ENCODE results near the gene LGALS7B. TPM values are rescaled to one million over a fixed set of nuclear protein-coding genes. Genes with fewer than 3 reads are reported as not detected.
"Not testable (repeated sequence)": the region's sequence is repeated elsewhere in the genome, so short reads cannot be mapped to it uniquely, and the experiment has no call there.

Gene LGALS7B
- polyA plus RNA-seq, 1 donor from 2014 or later, result not detected

GRCh38 chr19:38780443-38780842 is 8.6 kb upstream of the LGALS7B start:
- Histone ChIP-seq H3K36me3 (ENCODE audit: insufficient read depth, low read length) (no peaks in the 10 kb centered on the region), H3K27ac (ENCODE audit: low read length) (no peak overlapping the region), H4K20me1 (ENCODE audit: insufficient read depth) (no peaks in the 10 kb centered on the region), H3K9me2 (ENCODE audit: insufficient read depth, low read length) (no peaks in the 10 kb centered on the region), H2AFZ (ENCODE audit: low read depth, low read length) (no peak overlapping the region), H3K4me2 (ENCODE audit: low read length) (no peak overlapping the region), H3K4me3 (ENCODE audit: low read length) (no peak overlapping the region), H3K9ac (ENCODE audit: low read length) (no peak overlapping the region), H3K79me2 (replicated peaks; ENCODE audit: insufficient read depth, low read length) (no peaks in the 10 kb centered on the region), H3F3A (ENCODE audit: insufficient read depth, low read length, poor library complexity, severe bottlenecking) (no peaks in the 10 kb centered on the region), H3K27me3 (ENCODE audit: insufficient read depth, low read depth, low read length) (no peaks in the 10 kb centered on the region), H3K9me3 (ENCODE audit: low read length) (no peaks in the 10 kb centered on the region)
- TF ChIP-seq EP300 (conservative IDR thresholded peaks at IDR 0.05; ENCODE audit: poor library complexity, severe bottlenecking) (no peak), TAF1 (IDR thresholded peaks at IDR 0.05; ENCODE audit: low read depth) (no peak), RAD21 (conservative IDR thresholded peaks at IDR 0.05) (no peak), CTCF (IDR thresholded peaks at IDR 0.05; ENCODE audit: poor library complexity, severe bottlenecking) (no peak), MXI1 (conservative IDR thresholded peaks at IDR 0.05; ENCODE audit: poor library complexity, severe bottlenecking) (no peak)

GRCh38 chr19:38781058-38781457 is 7.9 kb upstream of the LGALS7B start:
- H3F3A ChIP-seq (ENCODE audit: insufficient read depth, low read length, poor library complexity, severe bottlenecking), result no peaks in the 10 kb centered on the region
- no peaks in the 10 kb centered on the region for H3K9me3 ChIP-seq (ENCODE audit: low read length)
- H3K4me3 ChIP-seq (ENCODE audit: low read length), result no peak overlapping the region
- no peak overlapping the region for H3K4me2 ChIP-seq (ENCODE audit: low read length)
- no peak overlapping the region for H3K27ac ChIP-seq (ENCODE audit: low read length)
- no peaks in the 10 kb centered on the region for H3K9me2 ChIP-seq (ENCODE audit: insufficient read depth, low read length)
- no peaks in the 10 kb centered on the region for H4K20me1 ChIP-seq (ENCODE audit: insufficient read depth)
- H3K36me3 ChIP-seq (ENCODE audit: insufficient read depth, low read length), result no peaks in the 10 kb centered on the region
- TF ChIP-seq SMC3 (conservative IDR thresholded peaks at IDR 0.05; ENCODE audit: poor library complexity) (no peak), POLR2AphosphoS5 (IDR thresholded peaks at IDR 0.05) (no peak)
- no peak overlapping the region for H3K9ac ChIP-seq (ENCODE audit: low read length)
- H2AFZ ChIP-seq (ENCODE audit: low read depth, low read length), result no peak overlapping the region
- no peaks in the 10 kb centered on the region for H3K27me3 ChIP-seq (ENCODE audit: insufficient read depth, low read depth, low read length)
- H3K79me2 ChIP-seq (replicated peaks; ENCODE audit: insufficient read depth, low read length), result no peaks in the 10 kb centered on the region

GRCh38 chr19:38782212-38782611 is 6.8 kb upstream of the LGALS7B start:
- H3F3A ChIP-seq (ENCODE audit: insufficient read depth, low read length, poor library complexity, severe bottlenecking); H3K4me3 ChIP-seq (ENCODE audit: low read length); H3K27ac ChIP-seq (ENCODE audit: low read length); H3K9me3 ChIP-seq (ENCODE audit: low read length); H3K9ac ChIP-seq (ENCODE audit: low read length); H2AFZ ChIP-seq (ENCODE audit: low read depth, low read length); H3K9me2 ChIP-seq (ENCODE audit: insufficient read depth, low read length); H3K36me3 ChIP-seq (ENCODE audit: insufficient read depth, low read length); H4K20me1 ChIP-seq (ENCODE audit: insufficient read depth); H3K27me3 ChIP-seq (ENCODE audit: insufficient read depth, low read depth, low read length); H3K79me2 ChIP-seq (replicated peaks; ENCODE audit: insufficient read depth, low read length); H3K4me2 ChIP-seq (ENCODE audit: low read length): not testable (repeated sequence)

GRCh38 chr19:38784224-38784623 is 4.8 kb upstream of the LGALS7B start:
- H3K27ac ChIP-seq (ENCODE audit: low read length), result no peak overlapping the region
- no peaks in the 10 kb centered on the region for H3K9me3 ChIP-seq (ENCODE audit: low read length)
- no peak overlapping the region for H3K4me2 ChIP-seq (ENCODE audit: low read length)
- no peaks in the 10 kb centered on the region for H3K9me2 ChIP-seq (ENCODE audit: insufficient read depth, low read length)
- H3K79me2 ChIP-seq (replicated peaks; ENCODE audit: insufficient read depth, low read length), result no peaks in the 10 kb centered on the region
- H3K4me3 ChIP-seq (ENCODE audit: low read length), result no peak overlapping the region
- no peaks in the 10 kb centered on the region for H4K20me1 ChIP-seq (ENCODE audit: insufficient read depth)
- H3K9ac ChIP-seq (ENCODE audit: low read length), result no peak overlapping the region
- TF ChIP-seq TAF1 (IDR thresholded peaks at IDR 0.05; ENCODE audit: low read depth), result no peak
- no peak for TF ChIP-seq EP300 (conservative IDR thresholded peaks at IDR 0.05; ENCODE audit: poor library complexity, severe bottlenecking)
- TF ChIP-seq CTCF (IDR thresholded peaks at IDR 0.05; ENCODE audit: poor library complexity, severe bottlenecking), result no peak
- TF ChIP-seq EZH2 (IDR thresholded peaks at IDR 0.05; ENCODE audit: borderline replicate concordance, insufficient read depth, low read length, poor library complexity, severe bottlenecking), result no peak
- TF ChIP-seq REST (IDR thresholded peaks at IDR 0.05; ENCODE audit: borderline replicate concordance), result no peak
- TF ChIP-seq POLR2AphosphoS5 (IDR thresholded peaks at IDR 0.05), result no peak
- TF ChIP-seq MXI1 (conservative IDR thresholded peaks at IDR 0.05; ENCODE audit: poor library complexity, severe bottlenecking), result no peak
- TF ChIP-seq RAD21 (conservative IDR thresholded peaks at IDR 0.05), result no peak
- no peak for TF ChIP-seq SMC3 (conservative IDR thresholded peaks at IDR 0.05; ENCODE audit: poor library complexity)
- no peaks in the 10 kb centered on the region for H3F3A ChIP-seq (ENCODE audit: insufficient read depth, low read length, poor library complexity, severe bottlenecking)
- H2AFZ ChIP-seq (ENCODE audit: low read depth, low read length), result no peak overlapping the region
- H3K36me3 ChIP-seq (ENCODE audit: insufficient read depth, low read length), result no peaks in the 10 kb centered on the region
- H3K27me3 ChIP-seq (ENCODE audit: insufficient read depth, low read depth, low read length), result no peaks in the 10 kb centered on the region
